HG02571 (cell line): ENCODE measurements around the gene ZNF23.

Experiments
- ATAC-seq: cut with Tn5 transposase; IDR thresholded peaks from one replicate; pipeline ENCODE4 v1.9.1; 2021; ENCODE audit warnings: mild to moderate bottlenecking, moderate library complexity; ENCODE audit not compliant: unreplicated experiment

The ZNF23 gene

GRCh38 chr16:71472051-71472450 is 10.0 kb upstream of the ZNF23 start:
- no peak for ATAC-seq

- ATAC-seq: no peak
These were observed 5.8 kb upstream of the ZNF23 start for GRCh38 chr16:71467810-71468209.

- ATAC-seq: no peak
These were observed 2.2 kb upstream of the ZNF23 start for GRCh38 chr16:71464231-71464630.

- no peak for ATAC-seq
These were observed 1.1 kb downstream of the ZNF23 start for GRCh38 chr16:71460941-71461340.

- ATAC-seq: no peak
These were observed 1.8 kb downstream of the ZNF23 start for GRCh38 chr16:71460236-71460635.

- no peak for ATAC-seq
These were observed 2.5 kb downstream of the ZNF23 start for GRCh38 chr16:71459510-71459909.

GRCh38 chr16:71456801-71457200 is 5.2 kb downstream of the ZNF23 start:
- ATAC-seq: no peak

GRCh38 chr16:71453036-71453435 is 9.0 kb downstream of the ZNF23 start:
- ATAC-seq: no peak

GRCh38 chr16:71449020-71449419 is 13.0 kb downstream of the ZNF23 start:
- ATAC-seq: no peak

GRCh38 chr16:71448274-71448866 is 13.7 kb downstream of the ZNF23 start:
- ATAC-seq: no peak

GRCh38 chr16:71443714-71444113 is 18.3 kb downstream of the ZNF23 start:
- ATAC-seq: no peak

GRCh38 chr16:71442051-71442440 is 20.0 kb downstream of the ZNF23 start, which contains the start of gene TLE7:
Gene TLE7 (minus strand): TSS chr16:71442054. CDS start chr16:71433324, 8,730 bp downstream.
- ATAC-seq: no peak

- no peak for ATAC-seq
These were observed 20.5 kb downstream of the ZNF23 start for GRCh38 chr16:71441348-71442050.

GRCh38 chr16:71440669-71441347 is 21.2 kb downstream of the ZNF23 start:
- ATAC-seq: no peak

- no peak for ATAC-seq
These were observed 22.5 kb downstream of the ZNF23 start for GRCh38 chr16:71439523-71439922.

- ATAC-seq: no peak
These were observed 25.6 kb downstream of the ZNF23 start for GRCh38 chr16:71436473-71436872.

- ATAC-seq: no peak
These were observed 29.1 kb downstream of the ZNF23 start for GRCh38 chr16:71432906-71433305.

- ATAC-seq: no peak
These were observed 30.1 kb downstream of the ZNF23 start for GRCh38 chr16:71431991-71432390.

- ATAC-seq: no peak
These were observed 30.9 kb downstream of the ZNF23 start for GRCh38 chr16:71431176-71431575.

GRCh38 chr16:71430744-71431143 is 31.3 kb downstream of the ZNF23 start:
- ATAC-seq: no peak

- no peak for ATAC-seq
These were observed 32.5 kb downstream of the ZNF23 start for GRCh38 chr16:71429581-71429980.

GRCh38 chr16:71428883-71429282 is 33.2 kb downstream of the ZNF23 start:
- no peak for ATAC-seq
